T-helper 2 cell treated with Interferon-gamma antibody and Interleukin-4, amounts not matched to agents 5 μg/mL and 100 μg/mL, for 36 hours (primary cell): ENCODE results near the gene PCDHGB6.
"Not testable (repeated sequence)": the region's sequence is repeated elsewhere in the genome, so short reads cannot be mapped to it uniquely, and the experiment has no call there.

Experiments
- DNase-seq: peaks from one replicate; pipeline ENCODE4 v3.0.0; 2021; ENCODE audit warnings: low spot score
- H3K27ac Mint-ChIP-seq: one replicate; pipeline ENCODE4 v1.8.0; 2021; ENCODE audit warnings: mild to moderate bottlenecking, mixed read lengths
- H3K27me3 Mint-ChIP-seq: one replicate; pipeline ENCODE4 v1.8.0; 2021; ENCODE audit warnings: low read depth, mixed read lengths
- H3K36me3 Mint-ChIP-seq: one replicate; pipeline ENCODE4 v1.8.0; 2021; ENCODE audit warnings: low read depth, mixed read lengths
- H3K4me1 Mint-ChIP-seq: one replicate; pipeline ENCODE4 v1.8.0; 2021; ENCODE audit warnings: low read depth, mixed read lengths
- H3K4me3 Mint-ChIP-seq: one replicate; pipeline ENCODE4 v1.8.0; 2022; ENCODE audit warnings: mild to moderate bottlenecking, moderate library complexity, mixed read lengths
- H3K9me3 Mint-ChIP-seq: one replicate; pipeline ENCODE4 v1.8.0; 2021; ENCODE audit warnings: mixed read lengths

PCDHGB6 gene

GRCh38 chr5:141382469-141383294, 25.1 kb upstream of the PCDHGB6 start, which contains the start of gene PCDHGA7:
Gene PCDHGA7, plus strand, starts transcription at chr5:141382742. Its CDS starts 158 bp downstream, at chr5:141382900.
- peaks cover 18% of the 10 kb centered on the region for H3K9me3 Mint-ChIP-seq
- no peak within 1 kb of the TSS for H3K27ac Mint-ChIP-seq
- no peak for DNase-seq
- H3K36me3 Mint-ChIP-seq: no peaks in the 10 kb centered on the region
- peak within 1 kb of the TSS; percentile 79 for H3K4me3 Mint-ChIP-seq
- no peaks in the 10 kb centered on the region for H3K4me1 Mint-ChIP-seq
- H3K27me3 Mint-ChIP-seq: peaks cover 26% of the 10 kb centered on the region

- Mint-ChIP-seq H3K4me1 (no peaks in the 10 kb centered on the region), H3K27me3 (peaks cover 26% of the 10 kb centered on the region), H3K9me3 (peaks cover 20% of the 10 kb centered on the region), H3K27ac (no peak overlapping the region), H3K36me3 (no peaks in the 10 kb centered on the region), H3K4me3 (peak overlapping the region; percentile 79)
- no peak for DNase-seq
Observed at GRCh38 chr5:141383345-141383744, 24.5 kb upstream of the PCDHGB6 start.

- no peaks in the 10 kb centered on the region for H3K4me1 Mint-ChIP-seq
- no peak overlapping the region for H3K27ac Mint-ChIP-seq
- H3K36me3 Mint-ChIP-seq: no peaks in the 10 kb centered on the region
- no peak overlapping the region for H3K4me3 Mint-ChIP-seq
- H3K9me3 Mint-ChIP-seq: peaks cover 28% of the 10 kb centered on the region
- peaks cover 26% of the 10 kb centered on the region for H3K27me3 Mint-ChIP-seq
- DNase-seq: no peak
Observed at GRCh38 chr5:141384471-141385267, 23.2 kb upstream of the PCDHGB6 start.

- H3K36me3 Mint-ChIP-seq, H3K4me1 Mint-ChIP-seq, DNase-seq, H3K27ac Mint-ChIP-seq: not testable (repeated sequence)
- peak within 1 kb of the TSS; percentile 36 for H3K4me3 Mint-ChIP-seq
- H3K9me3 Mint-ChIP-seq: peaks cover 39% of the 10 kb centered on the region
- H3K27me3 Mint-ChIP-seq: peaks cover 23% of the 10 kb centered on the region
Observed at GRCh38 chr5:141387557-141388311, 20.1 kb upstream of the PCDHGB6 start, which contains the start of gene PCDHGB4. Gene PCDHGB4, plus strand, starts transcription at chr5:141387698. Its CDS starts 187 bp downstream, at chr5:141387885.

- Mint-ChIP-seq H3K4me1 (no peaks in the 10 kb centered on the region), H3K9me3 (peaks cover 36% of the 10 kb centered on the region), H3K4me3 (no peak overlapping the region), H3K27ac (no peak overlapping the region), H3K36me3 (no peaks in the 10 kb centered on the region), H3K27me3 (peaks cover 27% of the 10 kb centered on the region)
- DNase-seq: no peak
Observed at GRCh38 chr5:141388661-141389060, 19.2 kb upstream of the PCDHGB6 start.

GRCh38 chr5:141389153-141390042, 18.4 kb upstream of the PCDHGB6 start:
- H3K27ac Mint-ChIP-seq: no peak overlapping the region
- H3K9me3 Mint-ChIP-seq: peaks cover 36% of the 10 kb centered on the region
- DNase-seq: no peak
- no peaks in the 10 kb centered on the region for H3K4me1 Mint-ChIP-seq
- H3K4me3 Mint-ChIP-seq: no peak overlapping the region
- H3K36me3 Mint-ChIP-seq: no peaks in the 10 kb centered on the region
- peaks cover 24% of the 10 kb centered on the region for H3K27me3 Mint-ChIP-seq

GRCh38 chr5:141392429-141393198, 15.2 kb upstream of the PCDHGB6 start, which contains the start of gene PCDHGA8:
Gene PCDHGA8, plus strand, starts transcription at chr5:141392633. Its CDS starts 181 bp downstream, at chr5:141392814.
- Mint-ChIP-seq H3K27ac (no peak within 1 kb of the TSS), H3K4me1 (no peaks in the 10 kb centered on the region), H3K9me3 (peaks cover 37% of the 10 kb centered on the region), H3K4me3 (no peak within 1 kb of the TSS), H3K27me3 (peaks cover 21% of the 10 kb centered on the region), H3K36me3 (no peaks in the 10 kb centered on the region)
- no peak for DNase-seq

GRCh38 chr5:141393267-141393666, 14.6 kb upstream of the PCDHGB6 start:
- Mint-ChIP-seq H3K27ac (no peak overlapping the region), H3K4me3 (no peak overlapping the region), H3K4me1 (no peaks in the 10 kb centered on the region), H3K36me3 (no peaks in the 10 kb centered on the region), H3K27me3 (peaks cover 21% of the 10 kb centered on the region), H3K9me3 (peaks cover 36% of the 10 kb centered on the region)
- DNase-seq: no peak

- not testable (repeated sequence) for DNase-seq, H3K36me3 Mint-ChIP-seq, H3K4me3 Mint-ChIP-seq, H3K27ac Mint-ChIP-seq, H3K4me1 Mint-ChIP-seq
- peaks cover 34% of the 10 kb centered on the region for H3K9me3 Mint-ChIP-seq
- H3K27me3 Mint-ChIP-seq: peaks cover 27% of the 10 kb centered on the region
Observed at GRCh38 chr5:141394401-141395187, 13.2 kb upstream of the PCDHGB6 start.

GRCh38 chr5:141397756-141398551, 9.9 kb upstream of the PCDHGB6 start, which contains the start of gene PCDHGB5:
Gene PCDHGB5, plus strand, starts transcription at chr5:141397947. Its CDS starts 181 bp downstream, at chr5:141398128.
- not testable (repeated sequence) for H3K27ac Mint-ChIP-seq, H3K4me1 Mint-ChIP-seq, H3K36me3 Mint-ChIP-seq, DNase-seq
- H3K4me3 Mint-ChIP-seq: peak within 1 kb of the TSS; percentile 63
- peaks cover 30% of the 10 kb centered on the region for H3K9me3 Mint-ChIP-seq
- H3K27me3 Mint-ChIP-seq: peaks cover 34% of the 10 kb centered on the region

GRCh38 chr5:141398608-141399007, 9.2 kb upstream of the PCDHGB6 start:
- H3K27ac Mint-ChIP-seq: no peak overlapping the region

More at GRCh38 chr5:141398608-141399007, 9.2 kb upstream of the PCDHGB6 start:
- DNase-seq: no peak
- peak overlapping the region; percentile 14 for H3K4me3 Mint-ChIP-seq
- no peaks in the 10 kb centered on the region for H3K4me1 Mint-ChIP-seq
- H3K36me3 Mint-ChIP-seq: no peaks in the 10 kb centered on the region
- peaks cover 35% of the 10 kb centered on the region for H3K27me3 Mint-ChIP-seq
- peaks cover 26% of the 10 kb centered on the region for H3K9me3 Mint-ChIP-seq
